Measurements from ENCODE around the gene DHDH.
"Not testable (repeated sequence)": the region's sequence is repeated elsewhere in the genome, so short reads cannot be mapped to it uniquely, and the experiment has no call there.

DHDH gene

DNA sequence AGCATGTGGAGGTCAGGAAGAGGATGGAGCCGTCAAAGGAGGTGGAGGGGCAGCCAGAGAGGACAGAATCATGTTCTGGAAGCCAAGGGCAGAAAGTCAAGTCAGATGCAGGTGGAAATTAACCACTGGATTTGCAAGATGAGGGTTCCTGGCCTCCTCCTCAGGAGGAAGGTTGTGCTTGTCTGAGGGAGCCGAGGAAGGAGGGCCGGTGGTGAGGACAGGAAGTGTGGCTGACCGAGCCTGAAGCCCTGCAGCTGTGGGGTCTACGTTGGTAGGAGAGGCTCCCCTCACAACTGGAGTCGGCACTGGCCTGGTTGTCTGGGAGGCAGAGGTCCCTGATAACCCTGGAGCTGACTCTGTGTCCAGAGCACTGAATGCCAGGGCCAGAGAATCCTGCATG lies 15.4 kb upstream of the DHDH start:
- no peak for FAIRE-seq

- no peak for FAIRE-seq
Measured at GRCh38 chr19:48918801-48919247, 14.7 kb upstream of the DHDH start.

GRCh38 chr19:48919271-48919670 lies 14.2 kb upstream of the DHDH start:
- not testable (repeated sequence) for FAIRE-seq

- FAIRE-seq = no peak
Measured at GRCh38 chr19:48920949-48921348, 12.6 kb upstream of the DHDH start.

DNA sequence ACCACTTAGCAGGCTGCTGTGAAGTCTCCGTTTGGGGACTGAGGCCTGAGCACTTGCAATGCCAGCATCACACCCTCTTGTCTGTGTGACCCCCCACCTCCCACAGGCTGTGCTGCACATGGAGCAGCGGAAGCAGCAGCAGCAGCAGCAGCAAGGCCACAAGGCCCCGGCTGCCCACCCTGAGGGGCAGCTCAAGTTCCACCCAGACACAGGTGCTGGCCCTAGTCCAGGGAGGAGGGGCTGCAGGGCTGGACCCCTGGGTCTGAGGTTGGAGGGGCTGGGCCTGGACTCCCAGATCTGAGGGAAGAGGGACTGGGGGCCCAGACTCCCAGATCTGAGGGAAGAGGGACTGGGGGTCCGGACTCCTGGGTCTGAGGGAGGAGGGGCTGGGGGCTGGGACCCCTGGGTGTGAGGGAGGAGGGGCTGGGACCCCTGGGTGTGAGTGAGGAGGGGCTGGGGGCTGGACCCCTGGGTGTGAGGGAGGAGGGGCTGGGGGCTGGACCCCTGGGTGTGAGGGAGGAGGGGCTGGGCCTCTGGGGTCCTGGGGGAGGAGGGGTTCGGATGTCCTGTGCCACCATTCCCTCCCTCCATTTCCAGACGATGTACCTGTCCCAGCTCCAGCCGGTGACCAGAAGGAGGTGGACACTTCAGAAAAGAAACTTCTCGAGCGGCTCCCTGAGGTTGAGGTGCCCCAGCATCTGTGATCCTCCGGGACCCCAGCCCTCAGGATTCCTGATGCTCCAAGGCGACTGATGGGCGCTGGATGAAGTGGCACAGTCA lies 11.6 kb upstream of the DHDH start:
- no peak for FAIRE-seq

DNA sequence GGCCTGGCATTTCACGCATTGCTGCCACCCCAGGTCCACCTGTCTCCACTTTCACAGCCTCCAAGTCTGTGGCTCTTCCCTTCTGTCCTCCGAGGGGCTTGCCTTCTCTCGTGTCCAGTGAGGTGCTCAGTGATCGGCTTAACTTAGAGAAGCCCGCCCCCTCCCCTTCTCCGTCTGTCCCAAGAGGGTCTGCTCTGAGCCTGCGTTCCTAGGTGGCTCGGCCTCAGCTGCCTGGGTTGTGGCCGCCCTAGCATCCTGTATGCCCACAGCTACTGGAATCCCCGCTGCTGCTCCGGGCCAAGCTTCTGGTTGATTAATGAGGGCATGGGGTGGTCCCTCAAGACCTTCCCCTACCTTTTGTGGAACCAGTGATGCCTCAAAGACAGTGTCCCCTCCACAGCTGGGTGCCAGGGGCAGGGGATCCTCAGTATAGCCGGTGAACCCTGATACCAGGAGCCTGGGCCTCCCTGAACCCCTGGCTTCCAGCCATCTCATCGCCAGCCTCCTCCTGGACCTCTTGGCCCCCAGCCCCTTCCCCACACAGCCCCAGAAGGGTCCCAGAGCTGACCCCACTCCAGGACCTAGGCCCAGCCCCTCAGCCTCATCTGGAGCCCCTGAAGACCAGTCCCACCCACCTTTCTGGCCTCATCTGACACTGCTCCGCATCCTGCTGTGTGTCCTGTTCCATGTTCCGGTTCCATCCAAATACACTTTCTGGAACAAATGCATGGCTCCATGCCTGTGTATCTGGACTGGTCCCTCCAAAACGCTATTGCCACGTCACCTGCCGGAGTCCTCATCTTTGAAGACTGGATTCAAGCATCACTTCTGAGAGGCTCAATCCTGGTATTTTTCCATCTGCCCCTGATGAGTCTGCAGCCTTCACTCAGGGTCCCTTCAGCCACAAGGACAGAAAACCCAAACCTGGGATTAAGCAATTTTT lies 10.7 kb upstream of the DHDH start:
- no peak for FAIRE-seq

GRCh38 chr19:48925240-48925843 lies 8.2 kb upstream of the DHDH start:
- no peak for FAIRE-seq

- FAIRE-seq = not testable (repeated sequence)
Measured at GRCh38 chr19:48925890-48926289, 7.6 kb upstream of the DHDH start.

DNA sequence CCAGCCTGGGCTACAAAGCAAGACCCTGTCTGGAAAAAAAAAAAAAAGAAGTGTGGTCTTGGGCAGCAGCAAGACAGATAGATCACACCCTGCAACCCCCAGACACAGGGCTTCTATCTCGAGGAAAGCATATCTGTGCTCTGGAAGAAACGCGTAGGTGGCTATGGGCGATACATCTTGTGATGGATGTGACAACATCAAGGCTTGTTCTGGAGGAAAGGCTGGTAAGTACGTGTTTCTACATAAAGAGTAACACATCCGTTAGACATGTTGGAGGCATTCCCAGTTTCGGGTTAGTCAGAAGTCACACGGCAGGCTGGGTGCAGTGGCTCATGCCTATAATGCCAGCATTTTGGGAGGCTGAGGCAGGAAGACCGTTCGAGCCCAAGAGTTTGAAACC lies 6.6 kb upstream of the DHDH start:
- no peak for FAIRE-seq

DNA sequence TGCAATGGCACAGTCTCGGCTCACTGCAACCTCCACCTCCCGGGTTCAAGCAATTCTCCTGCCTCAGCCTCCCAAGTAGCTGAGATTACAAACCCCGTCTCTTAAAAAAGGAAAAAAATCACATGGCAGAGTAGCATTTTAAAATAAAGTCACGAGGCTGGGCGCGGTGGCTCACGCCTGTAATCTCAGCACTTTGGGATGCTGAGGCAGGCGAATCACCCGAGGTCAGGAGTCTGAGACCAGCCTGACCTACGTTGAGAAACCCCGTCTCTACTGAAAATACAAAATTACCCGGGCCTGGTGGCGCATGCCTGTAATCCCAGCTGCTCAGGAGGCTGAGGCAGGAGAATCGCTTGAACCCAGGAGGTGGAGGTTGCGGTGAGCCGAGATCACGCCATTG lies 5.8 kb upstream of the DHDH start:
- not testable (repeated sequence) for FAIRE-seq

GRCh38 chr19:48928164-48929025 lies 5.1 kb upstream of the DHDH start:
- no peak for FAIRE-seq

GRCh38 chr19:48934837-48935236 lies 1.3 kb downstream of the DHDH start:
- FAIRE-seq = no peak

DNA sequence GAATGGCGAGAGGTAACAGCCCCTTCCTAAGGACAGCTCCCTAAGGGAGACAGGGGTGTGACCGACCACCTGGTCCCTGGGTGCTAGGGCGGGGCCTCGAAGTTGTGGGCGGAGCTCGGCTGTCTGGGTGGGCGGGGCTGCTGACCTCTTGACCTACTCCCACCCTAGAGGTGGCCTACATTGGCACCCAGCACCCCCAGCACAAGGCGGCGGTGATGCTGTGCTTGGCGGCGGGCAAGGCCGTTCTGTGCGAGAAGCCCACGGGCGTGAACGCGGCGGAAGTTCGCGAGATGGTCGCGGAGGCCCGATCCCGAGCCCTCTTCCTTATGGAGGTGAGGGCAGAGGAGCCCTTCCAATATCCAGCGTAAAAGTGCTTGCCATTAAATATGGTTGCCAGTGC lies 2.4 kb downstream of the DHDH start:
- FAIRE-seq = no peak

GRCh38 chr19:48938256-48938655 lies 4.8 kb downstream of the DHDH start:
- no peak for FAIRE-seq

- FAIRE-seq = no peak
Measured at GRCh38 chr19:48940902-48941301, 7.4 kb downstream of the DHDH start.

DNA sequence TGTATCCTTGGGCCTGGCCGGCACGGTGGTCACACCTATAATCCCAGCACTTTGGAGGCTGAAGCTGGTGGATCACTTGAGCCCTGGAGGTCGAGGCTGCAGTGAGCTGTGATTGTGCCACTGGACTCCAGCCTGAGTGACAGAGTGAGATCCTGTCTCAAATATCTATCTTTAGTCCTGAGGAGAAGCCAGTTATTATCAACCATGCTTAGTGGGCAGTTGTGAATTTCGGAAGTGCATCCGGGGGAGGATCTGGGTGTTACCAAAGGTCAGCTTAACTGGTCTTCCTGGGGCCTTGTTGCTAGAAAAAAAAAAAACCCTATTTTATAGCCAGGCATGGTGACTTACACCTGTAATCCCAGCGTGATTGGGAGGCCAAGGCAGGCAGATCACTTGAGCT lies 9.6 kb downstream of the DHDH start:
- no peak for FAIRE-seq

GRCh38 chr19:48945415-48945814 lies 11.9 kb downstream of the DHDH start:
- no peak for FAIRE-seq

GRCh38 chr19:48945817-48946216 lies 12.3 kb downstream of the DHDH start:
- FAIRE-seq = no peak

DNA sequence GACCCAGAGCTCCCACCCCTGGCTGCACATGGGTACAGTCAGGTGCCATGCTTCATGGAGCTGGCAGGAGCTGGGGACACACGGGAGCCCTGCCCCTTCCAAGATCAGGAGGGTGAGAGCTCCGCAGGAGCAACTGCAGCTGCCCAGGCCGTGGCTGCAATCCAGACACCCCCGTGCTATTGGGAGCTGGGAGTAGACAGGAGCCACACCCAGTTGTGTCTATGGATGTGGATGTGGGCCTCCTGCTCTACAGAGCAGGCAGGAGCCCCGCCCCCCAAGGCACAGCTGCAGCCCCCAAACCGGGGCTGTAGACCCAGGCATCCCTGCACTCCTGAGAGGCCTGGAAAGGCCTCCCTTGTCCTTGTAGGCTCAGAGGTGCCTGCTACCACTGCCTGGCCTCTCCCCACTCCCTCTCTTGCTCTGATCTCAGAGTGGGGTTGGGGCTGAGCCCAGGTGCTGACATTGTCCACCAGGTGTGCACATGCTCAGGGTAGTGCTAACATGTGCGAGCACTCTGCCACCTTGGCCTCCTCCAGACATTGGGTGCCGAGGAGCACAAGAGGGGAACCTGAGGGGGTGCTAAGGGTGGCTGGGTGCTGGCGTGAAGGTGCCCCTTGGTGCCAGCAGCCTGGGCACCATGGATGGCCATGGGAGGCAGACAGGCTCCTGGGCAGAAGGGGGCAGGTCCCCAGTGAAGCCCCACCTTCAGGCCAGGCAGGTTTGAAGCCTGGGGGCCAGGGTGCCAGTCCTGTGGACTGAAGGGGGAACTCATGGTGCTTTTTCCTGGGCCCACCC lies 13.2 kb downstream of the DHDH start:
- FAIRE-seq = no peak

DNA sequence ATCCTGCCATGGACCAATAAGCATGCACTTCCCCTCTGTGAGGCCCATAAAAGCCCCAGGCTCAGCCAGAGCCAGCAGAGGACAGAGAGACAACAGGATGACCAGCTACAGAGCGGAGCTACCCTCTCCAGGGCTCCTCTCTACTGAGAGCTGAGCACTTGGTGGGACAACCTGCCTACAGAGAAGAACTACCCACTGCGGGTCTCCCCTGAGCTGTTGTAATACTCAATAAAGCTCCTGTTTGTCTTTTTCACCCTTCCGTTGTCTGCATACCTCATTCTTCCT lies 13.7 kb downstream of the DHDH start:
- FAIRE-seq = no peak

DNA sequence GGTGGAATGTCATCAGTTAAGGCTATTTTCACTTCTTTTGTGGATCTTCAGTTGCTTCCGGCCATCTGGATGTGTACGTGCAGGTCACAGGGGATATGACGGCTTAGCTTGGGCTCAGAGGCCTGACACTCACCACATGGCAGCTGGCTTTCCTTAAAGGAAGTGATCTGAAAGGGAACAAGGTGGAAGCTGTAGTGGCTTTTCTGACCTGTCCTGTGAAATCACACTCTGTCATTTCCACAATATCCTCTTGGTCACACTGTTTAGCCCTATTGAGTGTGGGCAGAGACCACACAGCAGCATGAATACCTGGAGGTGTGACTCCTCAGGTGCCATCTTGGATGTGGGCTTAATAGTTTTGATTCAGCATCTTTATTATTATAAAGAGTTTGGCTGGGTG lies 16.7 kb downstream of the DHDH start:
- FAIRE-seq = no peak
